Activated gamma-delta T cell treated with Interleukin-2 at 50 U/mL for 16 hours (primary cell): ENCODE results near the gene LCN2.
"Not testable (repeated sequence)": the region's sequence is repeated elsewhere in the genome, so short reads cannot be mapped to it uniquely, and the experiment has no call there.

ENCODE experiments used
- DNase-seq: peaks from one replicate; pipeline ENCODE4 v3.0.0-alpha.2; 2020

The LCN2 gene

GRCh38 chr9:128169925-128170324, 20.7 kb downstream of the LCN2 start:
- DNase-seq: no peak

GRCh38 chr9:128174062-128174461, 24.8 kb downstream of the LCN2 start:
- no peak for DNase-seq

- no peak for DNase-seq
Measured at GRCh38 chr9:128175102-128175563, 25.9 kb downstream of the LCN2 start.

GRCh38 chr9:128175726-128176125, 26.5 kb downstream of the LCN2 start:
- DNase-seq: no peak

- DNase-seq: no peak
Measured at GRCh38 chr9:128178806-128179431, 29.7 kb downstream of the LCN2 start.

- no peak for DNase-seq
Measured at GRCh38 chr9:128180001-128180400, 30.7 kb downstream of the LCN2 start.

GRCh38 chr9:128180447-128180846, 31.2 kb downstream of the LCN2 start:
- no peak for DNase-seq

GRCh38 chr9:128181480-128181879, 32.2 kb downstream of the LCN2 start:
- not testable (repeated sequence) for DNase-seq

- no peak for DNase-seq
Measured at GRCh38 chr9:128182893-128183588, 33.8 kb downstream of the LCN2 start.

GRCh38 chr9:128185979-128186965, 37.0 kb downstream of the LCN2 start:
- DNase-seq: no peak

- no peak for DNase-seq
Measured at GRCh38 chr9:128187361-128187760, 38.1 kb downstream of the LCN2 start.

- no peak for DNase-seq
Measured at GRCh38 chr9:128188209-128188608, 39.0 kb downstream of the LCN2 start.

- DNase-seq: no peak
Measured at GRCh38 chr9:128190013-128190412, 40.8 kb downstream of the LCN2 start.

- DNase-seq: no peak
Measured at GRCh38 chr9:128190516-128191405, 41.5 kb downstream of the LCN2 start.

GRCh38 chr9:128191406-128192046, 42.3 kb downstream of the LCN2 start, which contains the start of gene CIZ1:
CIZ1 (minus strand) TSS chr9:128191572; CDS start chr9:128190857, 715 bp downstream.
- peak; percentile 73 for DNase-seq

- no peak for DNase-seq
Measured at GRCh38 chr9:128192601-128193371, 43.5 kb downstream of the LCN2 start.

GRCh38 chr9:128193469-128194096, 44.3 kb downstream of the LCN2 start:
- DNase-seq: no peak

- DNase-seq: no peak
Measured at GRCh38 chr9:128201441-128202369, 52.5 kb downstream of the LCN2 start.

GRCh38 chr9:128202648-128203023, 53.4 kb downstream of the LCN2 start:
- no peak for DNase-seq
